ENCODE data around the gene SLC39A11.
"Not testable (repeated sequence)": the region's sequence is repeated elsewhere in the genome, so short reads cannot be mapped to it uniquely, and the experiment has no call there.

SLC39A11 gene

DNA sequence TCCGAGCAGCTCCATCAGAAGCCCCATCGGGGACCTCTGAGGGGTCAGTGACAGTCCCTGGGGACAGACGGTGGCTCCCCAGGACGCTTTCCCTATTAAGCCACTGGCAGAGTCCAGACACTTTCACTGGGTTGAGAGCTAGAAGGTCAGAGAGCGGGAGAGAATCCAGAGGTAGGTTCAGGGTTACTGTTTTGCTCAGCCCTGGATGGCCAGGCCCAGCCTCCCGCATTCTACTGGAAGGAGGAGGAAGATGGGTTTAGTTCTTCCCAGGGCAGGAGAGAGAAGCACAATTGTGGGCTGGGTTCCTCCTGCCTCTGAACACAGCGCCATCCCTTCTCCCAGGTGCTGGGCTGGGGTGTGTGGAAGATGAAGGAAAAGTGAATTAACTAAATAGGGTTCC is 452.8 kb downstream of the SLC39A11 start:
- DNase-seq, result no peak

DNA sequence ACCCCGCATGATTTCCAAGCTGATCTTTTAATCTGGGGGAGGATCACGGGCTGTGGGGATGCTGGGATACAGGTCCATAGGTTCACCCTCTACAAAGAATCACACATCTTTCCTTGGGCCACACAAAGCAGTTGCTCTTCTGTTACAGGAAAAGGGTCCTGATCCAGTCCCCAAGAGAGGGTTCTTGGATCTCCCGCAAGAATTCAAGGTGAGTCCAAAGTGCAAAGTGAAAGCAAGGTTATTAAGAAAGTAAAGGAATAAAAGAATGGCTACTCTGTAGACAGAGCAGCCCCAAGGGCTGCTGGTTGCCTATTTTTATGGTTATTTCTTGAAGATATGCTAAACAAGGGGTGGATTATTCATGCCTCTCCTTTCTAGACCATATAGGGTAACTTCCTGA is 453.6 kb downstream of the SLC39A11 start:
- DNase-seq, result not testable (repeated sequence)

DNA sequence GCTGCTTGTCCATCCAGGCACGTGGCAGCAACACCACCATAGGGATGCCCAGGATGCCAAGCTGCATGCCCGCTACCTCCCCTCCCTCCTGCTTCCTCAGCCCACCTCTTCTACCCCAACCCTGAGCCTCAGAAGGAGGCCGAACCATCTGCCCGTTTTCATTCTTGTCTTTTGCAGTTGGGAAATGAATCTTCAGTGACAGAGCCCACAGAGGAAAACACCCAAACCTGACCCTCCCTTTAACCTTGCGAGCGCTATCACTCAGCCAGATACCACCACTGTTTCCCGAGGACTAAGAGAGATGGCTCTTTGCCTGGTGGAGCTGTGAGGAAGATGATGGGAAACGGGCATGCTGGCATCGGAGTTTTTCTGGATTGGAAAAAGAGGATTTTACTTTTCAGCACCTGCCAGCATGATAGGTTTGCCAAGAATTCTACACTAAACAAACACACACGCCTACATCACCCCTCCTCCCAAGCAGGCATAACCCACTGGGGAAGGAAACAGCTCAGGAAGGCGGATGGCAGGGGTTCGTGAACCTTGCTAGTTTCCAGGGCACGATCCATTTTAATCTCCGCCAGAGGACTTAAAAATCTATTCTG is 457.4 kb downstream of the SLC39A11 start:
- DNase-seq, result no peak

DNA sequence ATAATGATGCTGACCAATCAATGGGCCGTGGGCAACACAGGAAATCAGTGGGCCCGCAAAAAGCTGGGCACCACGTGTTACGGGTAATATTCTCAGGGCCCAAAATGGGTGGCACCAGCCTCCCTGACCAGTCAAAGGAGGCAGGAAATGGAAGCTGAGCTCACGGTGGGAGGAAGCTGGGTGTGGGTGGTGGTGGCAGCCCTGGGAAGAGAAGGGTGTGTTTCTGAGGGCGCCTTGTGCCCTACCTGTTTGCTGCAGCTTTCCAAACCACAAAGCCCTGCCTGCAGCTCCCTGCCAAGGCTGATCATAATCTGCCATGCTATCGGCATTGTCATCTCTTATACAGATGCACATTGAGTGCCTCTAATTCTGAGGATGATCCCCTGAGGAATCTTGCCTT is 457.9 kb downstream of the SLC39A11 start:
- no peak for DNase-seq

DNA sequence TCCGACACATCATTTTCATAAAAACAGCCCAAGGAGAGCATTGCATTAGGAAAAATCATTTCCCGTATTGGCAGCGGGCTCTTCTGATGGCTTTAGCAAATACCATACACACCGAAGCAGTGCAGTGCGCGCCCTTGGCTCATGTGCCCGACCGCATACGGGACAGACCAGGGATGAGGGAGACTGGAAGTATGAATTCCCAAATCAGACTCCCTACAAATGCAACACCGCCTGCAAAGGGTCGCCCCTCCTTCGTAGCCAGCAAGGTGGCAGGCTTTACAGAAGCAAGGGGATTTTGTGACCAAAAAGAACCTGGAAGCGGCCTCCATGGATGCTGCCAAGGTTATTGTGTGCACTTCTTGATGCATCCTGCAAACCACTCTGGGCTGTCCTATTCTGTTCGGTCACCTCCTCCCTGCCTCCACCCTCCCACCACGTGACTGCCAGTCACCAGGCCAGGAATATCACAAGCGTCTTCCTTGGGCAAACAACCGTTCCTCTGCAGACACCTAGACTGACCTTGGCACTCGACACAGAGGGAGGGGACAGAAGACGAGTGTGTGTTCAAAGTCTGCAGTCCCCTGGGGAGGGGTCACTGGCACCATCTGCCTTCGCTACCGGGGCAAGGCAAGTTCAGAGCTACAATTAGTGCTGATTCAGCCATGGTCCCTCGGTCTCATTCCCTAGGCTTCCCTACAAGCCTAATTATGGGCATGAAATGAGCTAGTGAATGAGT is 460.4 kb downstream of the SLC39A11 start:
- DNase-seq, result no peak

DNA sequence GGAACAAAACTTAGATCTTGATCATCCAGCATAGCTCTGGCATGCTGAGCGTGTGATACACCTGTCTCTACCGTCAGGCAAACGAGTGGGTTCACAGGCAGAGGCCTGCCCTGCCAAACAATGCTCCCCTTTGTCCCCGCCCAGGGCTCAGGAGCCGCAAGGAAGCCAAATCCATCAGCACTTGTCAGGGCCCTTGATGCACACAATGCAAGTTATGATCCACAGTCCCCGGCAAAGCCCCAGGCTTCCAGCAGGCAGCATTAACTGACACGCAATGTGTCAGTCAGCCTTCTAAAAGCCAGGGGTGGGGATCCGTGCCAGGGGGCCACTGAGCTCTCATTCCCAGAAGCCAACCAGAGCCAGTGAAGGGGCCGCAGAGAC is 460.9 kb downstream of the SLC39A11 start:
- peak; percentile 33 for DNase-seq

DNA sequence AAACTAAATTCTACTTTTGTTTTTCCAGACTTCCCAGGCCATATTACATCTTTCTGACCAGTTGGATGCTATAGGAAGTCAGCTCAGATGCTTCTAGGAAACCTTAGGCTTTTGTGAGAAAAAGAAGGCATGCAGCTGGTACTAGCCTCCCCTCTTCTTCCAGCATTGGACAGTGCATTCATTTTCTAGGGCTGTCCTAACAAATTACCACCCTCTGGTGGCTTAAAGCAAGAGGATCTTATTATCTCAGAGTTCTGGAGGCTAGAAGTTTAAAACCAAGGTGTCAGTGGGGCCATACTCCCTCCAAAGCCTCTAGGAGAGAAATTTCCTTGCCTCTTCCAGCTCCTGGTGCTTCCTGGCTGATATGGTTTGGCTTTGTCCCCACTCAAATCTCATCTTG is 467.8 kb downstream of the SLC39A11 start:
- no peak for DNase-seq

DNA sequence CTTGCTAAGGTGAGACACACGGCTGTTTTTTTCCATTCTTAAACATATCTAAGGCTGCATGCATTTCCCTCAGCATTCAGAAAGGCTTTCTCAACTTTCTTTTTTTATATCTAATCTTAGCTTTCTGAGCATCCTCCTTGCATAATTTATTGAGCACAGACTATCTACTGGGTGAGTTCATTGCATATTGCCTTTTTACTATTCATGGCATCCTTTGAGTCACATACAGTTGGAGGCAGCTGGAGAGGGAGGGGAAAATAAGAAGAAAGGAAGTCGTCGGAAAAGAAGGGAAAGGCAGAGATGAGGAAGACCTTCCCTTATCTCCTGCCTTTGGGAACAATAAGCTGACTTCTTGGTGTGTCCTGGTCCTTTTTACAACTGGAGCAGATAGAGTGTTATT is 468.3 kb downstream of the SLC39A11 start:
- no peak for DNase-seq

DNA sequence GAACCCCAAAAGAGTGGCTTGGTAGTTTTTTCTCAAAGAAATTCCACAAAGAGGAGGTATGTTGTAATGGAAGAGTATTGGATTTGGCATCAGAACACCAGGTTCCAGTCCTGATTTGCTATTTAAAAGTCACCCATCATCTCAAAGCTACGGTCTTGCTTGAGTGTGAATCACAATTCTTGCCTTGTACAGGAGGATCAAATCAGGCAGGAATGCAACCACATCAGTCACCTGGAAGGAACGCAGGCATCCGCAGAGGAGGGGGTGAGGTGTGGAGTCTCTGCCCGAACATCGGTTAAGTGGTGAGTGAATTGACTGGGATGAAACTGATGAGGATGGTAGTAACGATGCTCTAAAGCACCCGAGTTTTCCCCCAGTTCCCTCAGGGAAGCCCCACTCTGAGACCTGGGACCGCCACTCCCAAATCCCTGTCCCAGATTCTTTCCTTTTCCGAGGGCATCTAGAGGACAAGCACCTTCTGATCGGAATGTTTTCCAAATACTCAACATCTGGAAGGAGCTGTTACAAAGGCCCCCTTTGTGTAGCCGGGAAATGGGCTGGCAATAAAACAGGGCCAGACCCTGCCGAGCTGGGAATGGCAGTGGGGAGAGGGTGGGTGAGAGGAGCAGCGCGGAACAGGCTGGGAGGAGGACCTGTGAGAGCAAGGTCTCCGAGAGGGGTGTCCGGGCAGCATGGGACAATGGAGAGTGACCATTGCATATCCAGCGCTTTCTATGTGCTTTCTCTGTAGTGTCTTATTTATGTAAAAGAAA is 469.6 kb downstream of the SLC39A11 start:
- DNase-seq, result no peak

DNA sequence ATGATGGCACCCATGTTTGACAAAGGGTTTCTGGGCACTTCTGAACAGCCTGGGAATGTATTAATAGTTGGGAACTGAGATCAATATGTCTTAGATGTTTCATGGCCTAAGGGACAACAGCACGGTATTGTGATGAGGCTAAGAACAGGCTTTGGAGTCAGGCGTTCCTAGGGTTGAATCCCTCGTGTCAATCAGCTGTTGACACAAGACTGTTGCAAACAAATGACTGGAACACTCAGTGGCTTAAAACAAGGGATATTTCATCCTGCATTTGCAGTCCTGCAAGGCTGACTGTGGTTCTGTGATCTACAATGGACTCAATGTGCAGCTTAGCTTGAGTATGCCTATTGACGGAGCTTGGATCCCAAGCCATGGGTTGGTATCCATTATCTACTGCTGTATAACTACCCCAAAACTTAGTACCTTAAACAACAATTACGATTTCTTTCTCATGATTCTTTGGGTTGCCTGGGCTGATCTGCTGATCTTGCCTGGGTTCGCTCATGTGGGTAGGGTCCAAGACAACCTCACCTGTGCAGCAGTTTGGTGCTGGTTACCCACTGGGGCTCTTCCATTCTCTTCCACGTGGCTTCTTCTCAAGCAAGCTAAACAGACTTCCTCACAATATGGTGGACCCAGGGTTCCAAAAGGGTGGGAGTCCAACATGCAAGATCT is 472.4 kb downstream of the SLC39A11 start:
- no peak for DNase-seq

DNA sequence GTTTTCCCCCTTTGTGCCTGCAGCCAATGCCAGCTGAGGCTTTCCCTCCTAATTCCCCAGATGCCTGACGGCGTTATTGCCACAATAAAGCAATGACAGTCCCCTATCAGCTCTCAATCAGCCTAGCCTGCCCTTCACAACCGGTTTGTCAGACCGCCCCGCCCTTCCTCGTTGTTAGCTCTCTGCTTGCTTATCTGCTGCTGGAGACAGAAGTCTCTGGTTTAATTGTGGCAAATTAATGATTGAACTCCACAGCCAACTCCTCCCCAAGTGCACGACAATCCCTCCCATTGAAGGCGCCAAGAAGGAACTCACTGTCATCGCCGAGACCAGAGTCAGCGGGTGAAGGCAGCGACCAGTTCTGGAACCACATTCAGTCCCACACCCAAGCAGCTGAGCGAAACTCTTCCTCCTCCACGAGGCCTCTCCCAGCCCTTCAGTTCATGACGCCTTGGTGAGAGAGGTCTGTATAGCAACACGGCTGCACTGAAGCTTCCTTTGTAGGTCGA is 474.4 kb downstream of the SLC39A11 start:
- DNase-seq, result no peak

DNA sequence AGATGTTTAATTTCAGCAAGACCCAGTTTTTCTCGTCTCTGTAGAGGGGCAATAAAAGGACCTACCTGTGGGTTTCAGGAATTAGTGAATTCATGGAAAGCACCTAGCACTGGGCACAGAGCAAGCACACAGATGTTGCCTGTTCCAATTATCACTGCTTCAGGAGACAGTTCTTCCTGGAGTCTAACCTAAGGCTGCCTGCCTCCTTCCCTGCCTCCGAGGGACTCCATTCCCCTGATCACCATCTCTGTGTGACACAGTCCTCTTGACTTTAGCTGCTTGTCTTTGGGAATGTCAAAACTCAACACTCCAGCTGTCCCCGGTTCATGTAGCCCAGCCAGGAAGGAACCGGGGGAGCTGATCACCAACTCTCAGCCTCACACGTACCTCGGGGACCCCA is 474.9 kb downstream of the SLC39A11 start:
- DNase-seq, result no peak

DNA sequence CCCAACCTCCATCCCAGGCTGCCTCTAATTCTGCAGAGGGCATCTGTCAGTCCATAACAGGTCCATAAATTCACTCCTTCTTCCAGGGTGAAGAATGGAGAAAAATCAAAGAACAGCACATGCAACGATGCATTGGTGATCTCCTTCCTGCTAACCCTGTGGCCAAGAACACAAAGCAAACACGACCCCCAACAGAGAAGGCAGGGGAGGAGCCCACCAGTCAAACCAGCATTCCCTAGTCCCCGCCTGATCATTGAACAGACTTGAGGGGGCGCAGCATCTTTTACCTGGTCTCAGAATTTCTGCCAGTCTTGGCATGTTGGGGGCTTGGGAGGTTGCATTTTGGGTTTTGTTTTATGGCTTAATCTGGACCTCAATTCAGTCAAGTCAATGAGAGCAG is 476.0 kb downstream of the SLC39A11 start:
- DNase-seq, result no peak

DNA sequence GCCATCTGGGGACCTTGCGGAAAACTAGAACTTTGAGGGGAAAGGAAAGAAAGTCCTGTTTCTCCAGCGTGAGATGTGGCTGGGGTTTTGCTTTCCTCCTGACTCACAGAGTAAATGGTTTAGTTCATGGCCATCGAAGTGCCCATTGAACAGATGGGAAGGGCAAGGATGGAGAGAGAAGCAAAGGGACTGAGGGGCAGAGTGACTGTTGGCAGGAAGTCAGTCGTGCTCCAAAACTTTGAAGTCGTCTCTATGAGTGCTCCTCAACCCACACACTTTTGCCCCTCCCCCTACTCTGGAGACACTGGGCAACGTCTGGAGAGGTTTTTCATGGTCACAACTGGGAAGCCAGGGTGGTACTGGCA is 476.9 kb downstream of the SLC39A11 start:
- DNase-seq, result no peak

DNA sequence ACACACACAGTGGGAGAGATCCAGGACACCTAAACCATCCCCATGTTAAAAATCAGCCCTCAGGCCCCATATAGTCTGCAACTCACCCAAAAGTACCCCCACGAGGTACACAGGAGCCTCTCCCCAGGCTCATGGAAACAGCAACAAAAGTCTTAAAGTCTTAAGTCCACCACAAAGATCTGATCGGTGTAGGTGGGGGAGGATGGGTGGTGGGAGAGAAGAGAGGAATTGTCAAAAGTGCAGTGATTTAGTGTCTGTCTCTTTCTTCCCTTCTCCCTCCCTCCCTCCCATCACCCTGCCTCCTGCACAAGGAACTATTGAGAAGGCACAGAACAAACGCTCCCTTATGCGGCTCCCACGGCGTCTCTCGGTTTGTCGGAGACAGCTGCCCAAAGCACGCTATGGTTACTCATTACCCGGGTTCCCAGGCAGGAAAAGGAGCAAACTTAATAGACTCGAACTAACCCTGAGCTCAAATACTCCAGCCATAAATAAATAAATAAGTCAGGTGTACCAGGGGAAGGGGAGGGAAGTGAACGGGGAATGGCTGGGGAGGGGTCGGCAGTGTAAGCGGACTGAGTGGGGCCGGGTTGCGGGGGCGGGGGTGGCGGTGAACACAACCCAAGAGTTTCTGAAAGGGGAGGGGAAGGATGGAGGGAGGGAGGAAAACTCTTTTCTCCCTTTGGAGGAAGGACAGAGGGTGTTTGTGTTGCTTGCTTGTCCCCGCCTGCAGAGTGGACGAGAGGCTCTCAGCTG is 477.4 kb downstream of the SLC39A11 start:
- DNase-seq, result no peak

DNA sequence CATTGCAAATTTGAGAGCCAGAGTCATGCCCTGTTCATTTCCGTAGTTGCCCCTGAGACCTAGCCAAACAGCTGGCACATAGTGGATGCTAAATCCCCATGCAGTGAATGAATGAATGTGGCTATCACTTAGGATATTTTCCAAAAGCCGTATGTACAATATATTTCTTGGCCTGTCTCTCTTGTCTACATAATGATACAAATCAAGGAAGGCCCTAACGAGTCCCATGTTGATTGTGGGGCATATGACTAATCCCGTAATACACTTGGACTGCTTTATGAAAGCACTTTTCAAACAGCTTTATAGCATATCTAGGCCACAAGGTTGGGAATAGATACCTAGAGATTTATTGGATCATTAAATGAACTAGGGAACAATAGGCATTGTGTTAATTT is 478.0 kb downstream of the SLC39A11 start:
- DNase-seq, result no peak

DNA sequence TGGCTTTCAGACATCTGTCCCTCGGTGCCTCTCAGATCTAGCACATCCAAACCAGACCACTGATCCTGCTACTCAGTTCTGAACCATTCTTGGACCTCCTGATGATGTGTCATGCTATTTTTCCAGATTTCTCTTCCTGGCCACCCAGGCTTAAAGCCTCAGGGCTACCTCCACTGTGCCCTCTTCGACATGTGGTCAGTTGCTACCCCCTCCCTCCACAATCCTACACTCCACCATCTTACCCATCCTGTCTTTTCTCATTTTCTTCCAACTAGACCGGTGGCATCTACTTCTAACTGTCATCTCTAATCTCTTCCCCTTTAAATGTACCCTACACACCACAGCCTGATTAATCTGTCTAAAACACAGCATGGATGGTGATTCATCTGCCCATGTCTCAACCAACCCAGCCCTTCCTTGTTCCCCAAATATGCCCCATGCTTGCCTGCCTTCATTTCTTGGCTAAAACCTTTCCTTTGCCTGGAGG is 478.6 kb downstream of the SLC39A11 start:
- no peak for DNase-seq

DNA sequence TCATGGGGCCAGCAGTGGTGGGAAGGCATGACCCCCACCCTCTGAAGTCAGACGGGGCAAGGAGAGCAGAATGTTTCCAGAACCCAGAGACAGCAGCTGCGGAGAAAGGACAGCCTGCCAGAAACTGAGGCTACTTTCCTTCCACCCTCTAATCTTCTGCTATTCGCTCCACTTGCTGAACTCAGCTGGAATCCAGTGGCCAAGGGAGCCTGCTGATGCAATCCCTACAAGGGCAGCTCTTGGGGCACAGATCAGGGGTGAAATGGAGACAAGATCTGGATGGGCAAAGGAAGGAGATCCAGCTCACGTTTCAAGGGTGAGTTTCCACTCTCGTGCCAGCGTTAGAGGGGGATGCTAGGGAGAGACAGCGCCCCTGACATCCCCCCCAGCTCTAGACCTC is 479.1 kb downstream of the SLC39A11 start:
- no peak for DNase-seq

DNA sequence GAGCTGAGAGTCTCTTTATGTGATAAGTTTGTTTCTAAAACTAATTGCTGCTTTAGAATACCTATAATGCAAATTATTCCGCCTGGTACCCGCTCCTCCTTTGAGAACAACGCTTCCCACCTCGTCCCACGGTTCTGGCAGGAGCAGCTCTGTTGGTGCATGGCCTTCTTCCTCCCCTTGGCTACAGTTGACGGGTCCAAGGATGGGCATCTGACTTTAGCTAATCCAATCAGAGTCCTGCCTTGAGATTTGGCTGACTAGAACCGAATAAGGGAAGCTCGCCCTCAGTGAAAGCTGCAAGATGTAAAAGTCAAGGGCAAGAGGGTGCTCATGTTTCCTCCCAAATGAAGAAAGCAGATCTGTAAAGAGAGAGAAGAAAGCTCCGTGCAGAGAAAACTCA is 481.3 kb downstream of the SLC39A11 start:
- DNase-seq, result no peak

DNA sequence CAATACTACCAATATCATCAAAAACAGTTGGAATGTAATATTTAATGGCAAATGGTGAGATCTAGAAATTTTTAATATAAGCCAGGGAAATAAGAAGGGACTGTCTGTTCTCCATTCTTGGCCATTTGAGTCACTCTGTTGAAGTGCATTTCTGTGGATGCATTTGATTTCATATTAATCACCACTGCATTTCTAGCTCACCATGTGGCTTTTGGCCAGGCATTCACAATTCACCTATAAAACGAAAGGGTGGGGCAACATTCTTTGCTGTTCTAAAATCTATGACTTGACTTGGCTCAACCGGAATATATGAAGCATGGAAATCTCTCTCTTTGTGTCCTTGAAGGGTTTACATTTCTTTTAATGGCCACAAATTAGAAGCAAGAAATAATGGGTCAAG is 483.0 kb downstream of the SLC39A11 start:
- DNase-seq, result no peak

DNA sequence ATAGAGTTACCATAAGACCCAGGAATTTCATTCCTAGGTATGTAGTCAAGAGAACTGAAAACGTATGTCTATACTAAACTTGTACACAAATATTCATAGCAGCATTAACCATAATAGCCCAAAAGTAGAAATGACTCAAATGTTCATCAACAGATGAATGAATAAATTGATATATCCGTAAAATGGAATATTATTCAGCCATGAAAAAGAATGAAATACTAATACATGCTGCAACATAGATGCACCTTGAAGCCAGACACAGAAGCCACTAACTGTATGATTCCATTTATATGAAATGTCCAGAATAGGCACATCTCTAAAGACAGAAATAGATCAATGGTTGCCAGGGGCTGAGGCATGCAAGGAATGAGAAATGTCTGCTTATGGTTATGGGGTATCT is 484.1 kb downstream of the SLC39A11 start:
- DNase-seq, result no peak

DNA sequence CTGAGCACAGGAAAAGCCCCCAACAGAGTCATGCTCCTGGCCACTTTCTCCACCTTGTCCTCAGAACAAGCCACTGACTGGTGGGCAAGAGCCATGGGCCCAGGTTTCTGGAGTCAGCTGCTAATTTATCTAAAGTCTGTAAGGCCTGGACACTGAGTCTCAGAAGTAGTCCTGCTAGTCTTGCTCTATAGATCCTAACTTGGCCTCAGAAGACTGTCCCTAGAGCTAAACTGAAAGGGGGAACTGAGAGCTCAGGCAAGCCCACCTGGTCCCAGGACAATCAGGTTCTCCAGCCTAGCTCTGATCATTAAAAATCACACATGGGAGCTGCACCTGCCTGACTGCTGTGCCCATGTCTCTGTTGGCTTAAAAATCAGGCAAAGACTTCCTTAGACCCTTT is 485.8 kb downstream of the SLC39A11 start:
- no peak for DNase-seq

DNA sequence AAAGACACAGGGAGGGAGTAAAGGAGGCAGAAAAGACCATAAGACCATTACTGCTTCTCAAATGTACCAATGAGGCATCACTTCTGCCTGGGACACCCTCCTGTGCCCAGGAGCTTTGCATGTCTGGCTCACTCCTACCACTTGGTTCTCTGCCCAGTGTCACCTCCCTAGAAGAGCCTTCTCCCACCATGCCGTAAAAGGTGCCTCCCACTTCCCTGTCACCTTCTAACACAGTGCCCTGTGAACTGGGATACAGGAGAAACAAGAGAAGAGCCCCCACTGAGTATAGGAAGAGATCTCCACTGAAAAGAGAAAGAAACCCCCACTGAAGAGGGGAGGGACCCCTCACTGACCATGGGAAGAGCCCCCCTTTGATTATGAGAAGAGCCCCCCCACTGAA is 486.9 kb downstream of the SLC39A11 start:
- no peak for DNase-seq

Measured in NCI-H2107 (cell line).